Heart left ventricle (tissue), 16 donors: ENCODE measurements around the gene CLSTN2. TPM values are rescaled to one million over a fixed set of nuclear protein-coding genes. Genes with fewer than 3 reads are reported as not detected.

ENCODE experiments used
- ATAC-seq, 4 donors: fragments of 200-7000 bp; cut with Tn5 transposase; one replicate each; pipeline ENCODE4 v1.9.1; 2020 to 2022; ENCODE audit warnings: moderate library complexity in 4 of 4, mild to moderate bottlenecking in 3 of 4, moderate number of reproducible peaks in 1 of 4
- DNase-seq, 5 donors: peaks; one replicate each; pipeline ENCODE4 v3.0.0-alpha.2; 2020
- H3K27ac ChIP-seq, 12 donors: fragments of 200-600 bp; sonication (generic) in 4 of 12; one replicate each; pipeline versions ENCODE4 v1.5.0 to v1.8.0; 2016 to 2022; ENCODE audit warnings: mild to moderate bottlenecking in 2 of 12
- H3K27me3 ChIP-seq, 9 donors: fragments of 200-600 bp; sonication (generic) in 2 of 9; one replicate each; pipeline versions ENCODE4 v1.5.1 to v1.8.0; 2016 to 2022; ENCODE audit warnings: mild to moderate bottlenecking in 3 of 9
- H3K36me3 ChIP-seq, 9 donors: fragments of 200-600 bp; sonication (generic) in 2 of 9; one replicate each; pipeline versions ENCODE4 v1.5.0 to v1.8.0; 2018 to 2022; ENCODE audit warnings: mild to moderate bottlenecking in 2 of 9
- H3K4me1 ChIP-seq, 12 donors: fragments of 200-600 bp; sonication (generic) in 4 of 12; one replicate each; pipeline versions ENCODE4 v1.5.0 to v1.8.0; 2016 to 2022; ENCODE audit warnings: mild to moderate bottlenecking in 3 of 12
- H3K4me3 ChIP-seq, 12 donors: fragments of 200-600 bp; sonication (generic) in 4 of 12; one replicate each; pipeline versions ENCODE4 v1.5.0 to v1.8.0; 2017 to 2022; ENCODE audit warnings: mild to moderate bottlenecking in 9 of 12, moderate library complexity in 4 of 12
- H3K9me3 ChIP-seq, 12 donors: fragments of 200-600 bp; sonication (generic) in 4 of 12; one replicate each; pipeline versions ENCODE4 v1.5.0 to v1.8.0; 2016 to 2022; ENCODE audit warnings: mild to moderate bottlenecking in 1 of 12
- POLR2A ChIP-seq, 2 donors: fragments of 450-650 bp; IDR thresholded peaks; one replicate each; pipeline ENCODE4 v1.6.1; 2017; ENCODE audit warnings: antibody characterized with exemption in 2 of 2, mild to moderate bottlenecking in 2 of 2, moderate library complexity in 2 of 2
- WGBS, 4 donors: extraction: QIAGEN DNeasy Blood & Tissue Kit in 2 of 4; methylation state at CpG; one replicate each; pipeline versions ENCODE4 v1.1.5 to v1.1.7; 2013 to 2018; 5-methylcytosine and 5-hydroxymethylcytosine counted together
- intact Hi-C, 10 donors: fragments of 100-400 bp; cut with DNase I; formaldehyde crosslinking; loops; one replicate each; pipeline versions ENCODE4 v1.11.1 to v1.14.2; 2022
- polyA plus RNA-seq, 2 donors: library from polyadenylated mRNA; stranded (reverse); fragments of 200-250 nt; gene quantifications; one replicate each; pipeline ENCODE4 v1.2.3, GENCODE V29; 2013
- total RNA-seq, 9 donors: library from RNA; depleted of rRNA in 2 of 9; stranded (reverse); fragments of >200 nt in 2 of 9; fragmentation: NEBNext Ultra II Directional in 3 of 9; extraction: Animal tissue kit (Norgen Biotek cat#: 25700) in 3 of 9; gene quantifications; one replicate each; pipeline versions ENCODE4 v1.1.0 to v1.2.4, GENCODE V29; 2016 to 2023
- TF ChIP-seq, protein P1 (sequence below), 12 donors: fragments of 200-600 bp; sonication (generic) in 4 of 12; IDR thresholded peaks; one replicate each; pipeline versions ENCODE4 v1.5.0 to v1.8.0; 2018 to 2022; ENCODE audit warnings: antibody characterized with exemption in 12 of 12, mild to moderate bottlenecking in 5 of 12
- donor health status: ischemic (EF 13 %, LVEDD 7.1; RV severe dilation, severe dysfunction).
- donor health status: healthy with polysubstance abuse.
- donor health status: DM: no; HTN: yes; CAD: no.
- donor health status: DM: no; HTN: no; CAD: no.
- donor health status: ischemic (EF 25% LVEDD 6.9; RV normal size, moderate dysfunction).
- donor health status: ischemic (EF 25% LVEDD 5.7; RV mildly dilated, moderate dysfunction).
- donor health status: healthy.
- donor health status: DM: yes; HTN: yes; CAD: no.
- donor health status: ischemic (EF 35%, LVEDD 5.7; RV mildly dilated, moderate dysfunction).
- donor health status: nonischemic (EF 11% LVEDD 7.7; RV severe dilation, severe dysfunction).
- donor health status: DM: yes; HTN: yes; CAD: no.
- donor health status: PGD.
- donor health status: ischemic (EF 29% LVEDD 5.4; RV normal size, mild dysfunction).
- donor health status: nonischemic (EF 23%, LVEDD 6.1; RV moderate dilation, normal function).

Gene CLSTN2
- total and polyA plus RNA-seq, 11 donors, result 0.69 to 7.6 (median 3.9) TPM

DNA sequence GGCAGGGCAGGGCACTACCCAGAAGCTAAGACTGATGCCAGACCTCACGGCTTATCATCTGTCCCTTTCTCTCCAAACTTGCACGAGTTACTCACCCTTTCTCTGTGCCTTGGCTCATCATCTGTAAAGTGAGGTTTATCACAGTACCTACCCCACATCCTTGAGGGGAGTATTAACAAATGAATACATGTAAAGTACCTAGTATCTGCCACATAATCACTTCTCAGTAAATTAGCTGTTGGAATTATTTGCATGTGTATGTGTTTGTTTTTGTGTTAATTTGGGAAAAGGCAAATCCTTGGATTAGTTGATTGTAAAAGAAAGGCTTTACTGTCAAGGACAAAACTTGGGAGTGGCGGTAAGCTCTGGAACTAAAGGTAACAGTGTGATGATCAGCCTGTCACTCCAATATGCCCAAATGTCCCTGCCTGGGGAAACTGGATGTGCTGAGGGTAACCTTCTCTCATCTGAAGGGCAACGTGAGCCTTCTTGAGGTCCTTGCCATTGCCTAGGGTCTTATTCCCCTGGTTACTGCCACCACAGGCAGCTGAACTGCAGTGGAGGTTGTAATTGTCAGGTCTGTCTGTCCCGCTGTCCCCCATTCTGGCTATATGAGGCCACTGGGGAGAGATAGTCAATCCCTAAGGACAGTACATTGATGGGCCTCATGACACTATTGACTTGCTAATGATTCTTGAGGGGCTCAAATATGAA lies 269.4 kb downstream of the CLSTN2 start:
- H3K27ac ChIP-seq, result no peak overlapping the region
- ATAC-seq, result no peak

DNA sequence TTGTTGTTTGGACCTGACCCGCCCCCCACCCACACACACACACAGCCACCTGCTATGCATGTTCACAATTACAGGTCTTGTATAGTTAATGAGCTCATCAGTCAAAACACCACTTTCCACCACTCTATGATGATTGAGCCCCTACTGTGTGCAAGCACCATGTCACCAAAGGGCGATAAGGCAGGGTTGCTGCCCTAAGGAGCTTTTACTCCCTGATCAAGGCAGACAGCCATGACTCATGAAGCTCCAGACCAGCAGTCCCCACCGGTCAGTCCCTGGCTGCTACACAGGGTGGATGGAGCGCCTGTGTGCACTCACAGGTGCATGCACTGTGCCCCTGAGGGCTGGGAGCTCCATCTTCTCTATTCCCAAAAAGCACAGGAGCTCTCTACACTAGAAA lies 270.6 kb downstream of the CLSTN2 start:
- TF ChIP-seq POLR2A (IDR thresholded peaks at IDR 0.05), result no peak
- TF ChIP-seq, protein P1, sequence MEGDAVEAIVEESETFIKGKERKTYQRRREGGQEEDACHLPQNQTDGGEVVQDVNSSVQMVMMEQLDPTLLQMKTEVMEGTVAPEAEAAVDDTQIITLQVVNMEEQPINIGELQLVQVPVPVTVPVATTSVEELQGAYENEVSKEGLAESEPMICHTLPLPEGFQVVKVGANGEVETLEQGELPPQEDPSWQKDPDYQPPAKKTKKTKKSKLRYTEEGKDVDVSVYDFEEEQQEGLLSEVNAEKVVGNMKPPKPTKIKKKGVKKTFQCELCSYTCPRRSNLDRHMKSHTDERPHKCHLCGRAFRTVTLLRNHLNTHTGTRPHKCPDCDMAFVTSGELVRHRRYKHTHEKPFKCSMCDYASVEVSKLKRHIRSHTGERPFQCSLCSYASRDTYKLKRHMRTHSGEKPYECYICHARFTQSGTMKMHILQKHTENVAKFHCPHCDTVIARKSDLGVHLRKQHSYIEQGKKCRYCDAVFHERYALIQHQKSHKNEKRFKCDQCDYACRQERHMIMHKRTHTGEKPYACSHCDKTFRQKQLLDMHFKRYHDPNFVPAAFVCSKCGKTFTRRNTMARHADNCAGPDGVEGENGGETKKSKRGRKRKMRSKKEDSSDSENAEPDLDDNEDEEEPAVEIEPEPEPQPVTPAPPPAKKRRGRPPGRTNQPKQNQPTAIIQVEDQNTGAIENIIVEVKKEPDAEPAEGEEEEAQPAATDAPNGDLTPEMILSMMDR (IDR thresholded peaks at IDR 0.05), result no peak
- no peak overlapping the region for H3K4me3 ChIP-seq
- ATAC-seq (no peak), DNase-seq (no peak)
- intact Hi-C loops, result loop anchor here in 4 of 10 donors (5.0 to 10.0 kb wide), 3 partner anchors 71 to 81 kb away; no protein-coding TSS in a partner anchor
- no peak overlapping the region for H3K27ac ChIP-seq
- no peaks in the 10 kb centered on the region for H3K36me3 ChIP-seq
- no peaks in the 10 kb centered on the region for H3K27me3 ChIP-seq
- H3K4me1 ChIP-seq, result peaks cover 0 to 6% (median 0%) of the 10 kb centered on the region in 12 donors
- H3K9me3 ChIP-seq, result no peaks in the 10 kb centered on the region
- 56 to 68% (median 65%) methylated on average over 3 to 4 of the region's 4 CpGs for WGBS, 4 donors

More for the DNA sequence above, 269.4 kb downstream of the CLSTN2 start:
- no peak overlapping the region for H3K4me3 ChIP-seq
- no peaks in the 10 kb centered on the region for H3K27me3 ChIP-seq
- no peaks in the 10 kb centered on the region for H3K36me3 ChIP-seq
- H3K9me3 ChIP-seq, result no peaks in the 10 kb centered on the region
- H3K4me1 ChIP-seq, result peaks cover 0 to 6% (median 0%) of the 10 kb centered on the region in 12 donors
- intact Hi-C loops, result loop anchor here in 3 of 10 donors (10.0 kb wide), 2 partner anchors 70 to 80 kb away; no protein-coding TSS in a partner anchor
- no peak for TF ChIP-seq POLR2A (IDR thresholded peaks at IDR 0.05)
- TF ChIP-seq, protein P1 (IDR thresholded peaks at IDR 0.05), result no peak
- no peak for DNase-seq
- 48 to 60% (median 54%) methylated on average over 5 of the region's 5 CpGs for WGBS, 4 donors

DNA sequence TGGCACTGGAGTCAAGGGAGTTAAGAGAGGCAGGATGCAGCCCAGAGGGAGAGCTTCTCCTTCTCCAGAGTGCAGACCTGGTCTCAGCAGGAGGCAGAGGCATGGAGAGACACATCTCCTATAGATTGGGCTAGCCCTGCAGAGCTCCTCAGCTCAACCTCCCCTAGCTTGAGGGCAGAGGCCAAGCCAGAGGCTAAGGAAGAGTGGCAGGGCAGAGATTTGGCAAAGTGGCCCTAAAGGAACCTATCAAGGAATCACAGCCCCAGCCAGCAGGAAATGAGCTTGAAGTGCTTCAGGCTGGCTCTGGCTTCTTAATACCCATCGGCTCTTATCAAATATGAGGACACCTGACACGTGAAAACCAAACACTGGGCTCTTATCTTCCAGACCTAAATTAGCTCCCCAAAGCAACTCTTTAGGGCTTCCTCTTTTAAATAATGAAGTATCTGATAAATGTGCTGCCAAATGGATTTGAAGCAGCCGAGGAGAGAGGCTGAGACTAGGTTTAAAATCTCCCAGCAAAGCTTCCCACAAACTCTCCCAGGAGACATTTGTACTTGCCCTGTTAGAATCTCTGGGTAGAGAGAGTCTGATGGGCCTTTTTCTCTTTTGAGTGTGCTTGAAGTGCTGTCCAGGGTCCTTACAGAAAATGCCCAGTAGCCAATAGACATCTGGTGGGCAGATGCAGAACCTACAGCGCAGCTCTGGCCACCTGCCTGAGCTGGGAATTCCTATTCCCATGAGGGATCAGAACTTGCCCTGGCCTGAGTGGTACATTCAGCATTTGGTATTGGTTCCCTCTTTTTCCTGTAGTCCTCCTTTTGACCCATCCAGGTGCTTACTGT lies 271.4 kb downstream of the CLSTN2 start:
- H3K36me3 ChIP-seq, result no peaks in the 10 kb centered on the region
- WGBS, 4 donors, result 8 to 18% (median 9%) methylated on average over 4 of the region's 4 CpGs
- ATAC-seq, result peak; percentile 61 to 76 (median 67)
- no peak overlapping the region for H3K4me3 ChIP-seq
- peaks cover 0 to 6% (median 0%) of the 10 kb centered on the region in 12 donors for H3K4me1 ChIP-seq
- intact Hi-C loops, result loop anchor here in 4 of 10 donors (5.0 to 10.0 kb wide), 3 partner anchors 72 to 82 kb away; no protein-coding TSS in a partner anchor
- no peak for TF ChIP-seq POLR2A (IDR thresholded peaks at IDR 0.05)
- TF ChIP-seq, protein P1 (IDR thresholded peaks at IDR 0.05), result peak in 9 of 12 donors; percentile 18 to 41 (median 33)
- no peak overlapping the region for H3K27ac ChIP-seq
- DNase-seq, result peak in 1 of 5 donors; percentile 29
- H3K9me3 ChIP-seq, result no peaks in the 10 kb centered on the region
- no peaks in the 10 kb centered on the region for H3K27me3 ChIP-seq

DNA sequence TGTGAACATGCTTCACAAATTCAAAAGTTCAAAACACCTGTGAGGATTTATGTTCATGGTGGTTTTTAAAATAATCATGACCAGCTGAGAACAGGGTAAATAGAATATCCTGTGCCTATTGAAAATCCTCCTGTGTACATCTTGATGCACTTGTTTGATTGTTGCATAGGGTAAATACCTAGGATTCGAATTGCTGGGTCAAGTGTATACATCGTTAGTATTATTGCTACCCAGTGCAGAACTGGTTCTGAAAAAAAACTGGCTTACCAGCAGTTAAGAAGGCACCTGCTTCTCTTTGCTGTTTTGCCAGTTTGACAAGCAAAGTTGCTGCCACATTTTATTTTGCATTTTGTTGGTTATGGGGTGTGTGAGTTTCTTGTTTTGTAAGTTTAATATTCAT lies 272.6 kb downstream of the CLSTN2 start:
- no peaks in the 10 kb centered on the region for H3K27me3 ChIP-seq
- H3K27ac ChIP-seq, result no peak overlapping the region
- ATAC-seq (no peak), DNase-seq (no peak)
- intact Hi-C loops, result loop anchor here in 4 of 10 donors (5.0 to 10.0 kb wide), 3 partner anchors 73 to 83 kb away; no protein-coding TSS in a partner anchor
- TF ChIP-seq POLR2A (IDR thresholded peaks at IDR 0.05), result no peak
- TF ChIP-seq, protein P1 (IDR thresholded peaks at IDR 0.05), result no peak
- peaks cover 0 to 6% (median 0%) of the 10 kb centered on the region in 12 donors for H3K4me1 ChIP-seq
- H3K36me3 ChIP-seq, result no peaks in the 10 kb centered on the region
- 58 to 63% (median 60%) methylated on average over 2 of the region's 2 CpGs for WGBS, 4 donors
- H3K4me3 ChIP-seq, result no peak overlapping the region
- H3K9me3 ChIP-seq, result no peaks in the 10 kb centered on the region
